GM12891 (cell line): ENCODE data around the gene PICALM.

Source experiments
- DNase-seq: peaks from one replicate; pipeline ENCODE4 v3.0.0; 2011; ENCODE audit warnings: low spot score; ENCODE audit not compliant: insufficient read length
- FAIRE-seq: peaks from 2 replicates; lab custom pipeline; 2011; peaks lifted over from hg19 to GRCh38; lab: Jason Lieb, UNC
- PAX5 ChIP-seq: IDR thresholded peaks from 2 replicates; pipeline ENCODE4 v1.6.1; 2011; ENCODE audit warnings: low read length, moderate library complexity, mild to moderate bottlenecking; ENCODE audit not compliant: insufficient read depth, severe bottlenecking
- POLR2A ChIP-seq: IDR thresholded peaks from 2 replicates; pipeline ENCODE4 v1.6.1; 2011; ENCODE audit warnings: low read depth, low read length, control low read depth
- POLR2AphosphoS5 ChIP-seq: IDR thresholded peaks from 2 replicates; pipeline ENCODE4 v1.6.1; 2011; ENCODE audit warnings: low read depth, low read length, control low read depth
- POU2F2 ChIP-seq: IDR thresholded peaks from 2 replicates; pipeline ENCODE4 v1.6.1; 2011; ENCODE audit warnings: low read depth, mild to moderate bottlenecking, control low read depth, low read length, moderate library complexity
- SPI1 ChIP-seq: IDR thresholded peaks from 2 replicates; pipeline ENCODE4 v1.6.1; 2011; ENCODE audit warnings: low read depth, low read length, control low read depth
- TAF1 ChIP-seq: IDR thresholded peaks from 2 replicates; pipeline ENCODE4 v1.6.1; 2011; ENCODE audit warnings: low read depth, low read length, control low read depth

PICALM gene

GRCh38 chr11:85951428-85952107 is 117.3 kb downstream of the PICALM start:
- no peak for TF ChIP-seq POU2F2
- no peak; the same call in 1 of the 2 replicates for TF ChIP-seq POLR2AphosphoS5
- no peak for TF ChIP-seq POLR2A
- TF ChIP-seq PAX5: no peak
- TF ChIP-seq TAF1: no peak
- no peak for TF ChIP-seq SPI1
- no peak for FAIRE-seq
- no peak for DNase-seq

GRCh38 chr11:85951049-85951405 is 117.9 kb downstream of the PICALM start:
- no peak for FAIRE-seq
- no peak for DNase-seq

GRCh38 chr11:85950317-85951048 is 118.4 kb downstream of the PICALM start:
- DNase-seq (no peak), FAIRE-seq (no peak)
- TF ChIP-seq PAX5: no peak
- peak; percentile 52; the same call in 1 of the 2 replicates for TF ChIP-seq POLR2A
- 0 out of 2 replicates have a peak, but pooled peaks have one; percentile 35 for TF ChIP-seq POLR2AphosphoS5

More at GRCh38 chr11:85951049-85951405, 117.9 kb downstream of the PICALM start:
- TF ChIP-seq POU2F2 (no peak), SPI1 (no peak), POLR2AphosphoS5 (no peak; the same call in 1 of the 2 replicates), PAX5 (no peak), TAF1 (no peak), POLR2A (no peak)

- no peak for FAIRE-seq
- no peak for DNase-seq
- no peak for TF ChIP-seq POLR2AphosphoS5
- no peak for TF ChIP-seq TAF1
- no peak for TF ChIP-seq PAX5
- TF ChIP-seq POLR2A: no peak
- TF ChIP-seq SPI1: no peak
- no peak for TF ChIP-seq POU2F2
Observed at GRCh38 chr11:85949798-85950197, 119.1 kb downstream of the PICALM start.

- FAIRE-seq: no peak
- TF ChIP-seq POLR2A (no peak), PAX5 (no peak), POLR2AphosphoS5 (0 out of 2 replicates have a peak, but pooled peaks have one; percentile 20)
- no peak for DNase-seq
Observed at GRCh38 chr11:85948884-85949283, 120.0 kb downstream of the PICALM start.

- FAIRE-seq (no peak), DNase-seq (no peak)
- TF ChIP-seq POU2F2 (no peak), SPI1 (no peak), POLR2A (no peak), POLR2AphosphoS5 (no peak), PAX5 (no peak), TAF1 (no peak)
Observed at GRCh38 chr11:85947431-85948272, 121.2 kb downstream of the PICALM start.

- TF ChIP-seq POLR2AphosphoS5: no peak
- DNase-seq (no peak), FAIRE-seq (no peak)
Observed at GRCh38 chr11:85946221-85946620, 122.7 kb downstream of the PICALM start.

GRCh38 chr11:85945788-85946187 is 123.1 kb downstream of the PICALM start:
- DNase-seq (no peak), FAIRE-seq (no peak)
- no peak for TF ChIP-seq PAX5
- TF ChIP-seq POLR2A: no peak
- no peak for TF ChIP-seq SPI1
- TF ChIP-seq TAF1: no peak
- TF ChIP-seq POLR2AphosphoS5: no peak
- TF ChIP-seq POU2F2: no peak

- TF ChIP-seq POU2F2 (no peak), POLR2A (no peak), PAX5 (no peak)
- no peak for DNase-seq
- FAIRE-seq: no peak
Observed at GRCh38 chr11:85945296-85945695, 123.6 kb downstream of the PICALM start.
